ENCODE results near the gene DMRT3.
"Not testable (repeated sequence)": the region's sequence is repeated elsewhere in the genome, so short reads cannot be mapped to it uniquely, and the experiment has no call there.

The DMRT3 gene

GRCh38 chr9:995192-995591 is 18.7 kb downstream of the DMRT3 start:
- TF ChIP-seq JUND (IDR thresholded peaks at IDR 0.05; ENCODE audit: low read depth) = no peak
- DNase-seq (ENCODE audit: low read depth in 1 of 2, low spot score in 1 of 2) = no peak
- in situ Hi-C loops (cut with HindIII; ENCODE audit: low pct_unique_long_range_greater_than_20kb, low sequenced_read_pairs) = no loop called here

DNA sequence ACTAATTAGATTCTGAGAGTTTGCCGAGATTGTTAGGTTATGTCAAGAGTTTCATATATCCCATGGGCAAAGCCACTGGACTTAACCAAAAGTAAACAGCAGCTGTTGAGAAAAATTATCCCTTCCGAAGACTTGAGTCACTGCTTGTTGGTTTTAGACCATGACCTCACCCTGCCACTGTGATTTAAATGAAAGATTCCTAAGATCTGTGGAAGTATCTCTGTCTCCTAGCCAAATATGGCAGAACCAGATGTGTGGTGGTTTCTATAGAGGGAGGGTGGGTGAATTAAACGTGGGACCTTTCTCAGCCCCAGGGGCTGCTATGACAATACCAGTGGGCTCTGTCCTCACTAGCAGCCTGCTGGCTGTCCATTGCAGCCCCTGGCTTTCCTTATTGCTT is 19.3 kb downstream of the DMRT3 start:
- peak in 1 of 2 experiments; percentile 43 for DNase-seq (ENCODE audit: low read depth in 1 of 2, low spot score in 1 of 2)
- TF ChIP-seq JUND (IDR thresholded peaks at IDR 0.05; ENCODE audit: low read depth) = no peak
- in situ Hi-C loops (cut with HindIII; ENCODE audit: low pct_unique_long_range_greater_than_20kb, low sequenced_read_pairs) = no loop called here

DNA sequence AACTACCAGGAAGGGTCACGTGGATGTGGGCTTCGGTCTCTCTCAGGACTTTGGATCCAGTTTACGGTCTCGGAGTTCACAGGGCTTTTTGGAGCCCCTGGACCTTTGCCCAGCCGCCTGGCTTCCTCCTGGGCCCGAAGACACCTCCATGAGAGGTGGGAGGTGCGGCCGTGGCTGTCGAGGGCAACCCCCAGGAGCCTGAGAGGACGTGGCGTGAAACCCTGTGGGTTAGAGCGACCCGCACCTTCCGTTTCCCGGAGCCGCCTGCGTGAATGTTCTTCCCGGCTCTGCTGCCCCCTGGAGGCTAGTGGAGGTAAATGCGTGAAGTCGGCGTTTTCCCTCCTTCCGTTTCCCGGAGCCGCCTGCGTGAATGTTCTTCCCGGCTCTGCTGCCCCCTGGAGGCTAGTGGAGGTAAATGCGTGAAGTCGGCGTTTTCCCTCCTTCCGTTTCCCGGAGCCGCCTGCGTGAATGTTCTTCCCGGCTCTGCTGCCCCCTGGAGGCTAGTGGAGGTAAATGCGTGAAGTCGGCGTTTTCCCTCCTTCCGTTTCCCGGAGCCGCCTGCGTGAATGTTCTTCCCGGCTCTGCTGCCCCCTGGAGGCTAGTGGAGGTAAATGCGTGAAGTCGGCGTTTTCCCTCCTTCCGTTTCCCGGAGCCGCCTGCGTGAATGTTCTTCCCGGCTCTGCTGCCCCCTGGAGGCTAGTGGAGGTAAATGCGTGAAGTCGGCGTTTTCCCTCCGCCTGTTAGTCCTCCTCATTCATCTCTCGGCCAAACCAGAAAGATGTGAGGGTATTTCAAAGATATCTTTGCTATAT is 22.1 kb downstream of the DMRT3 start:
- in situ Hi-C loops (cut with HindIII; ENCODE audit: low pct_unique_long_range_greater_than_20kb, low sequenced_read_pairs); DNase-seq (ENCODE audit: low read depth in 1 of 2, low spot score in 1 of 2): not testable (repeated sequence)

DNA sequence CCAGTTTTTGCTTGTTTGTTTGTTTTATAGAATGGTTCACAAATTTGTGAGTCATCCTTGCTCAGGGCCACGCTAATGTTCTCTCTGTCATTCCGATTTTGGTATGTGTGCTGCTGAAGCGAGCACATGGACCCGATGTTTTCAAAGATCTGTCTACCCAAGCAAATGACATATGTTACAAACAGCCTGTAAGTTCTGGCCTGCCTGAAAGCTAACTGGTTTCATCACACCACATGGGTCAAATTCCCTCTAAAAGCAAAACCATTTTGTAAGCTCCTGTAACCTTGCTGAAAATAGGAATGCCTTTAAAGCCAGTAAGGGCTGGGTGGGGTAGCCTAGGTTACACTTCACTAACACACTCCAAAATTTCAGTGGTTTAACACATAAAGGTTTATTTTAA is 25.4 kb downstream of the DMRT3 start:
- DNase-seq (ENCODE audit: low read depth in 1 of 2, low spot score in 1 of 2) = no peak
- in situ Hi-C loops (cut with HindIII; ENCODE audit: low pct_unique_long_range_greater_than_20kb, low sequenced_read_pairs) = no loop called here

DNA sequence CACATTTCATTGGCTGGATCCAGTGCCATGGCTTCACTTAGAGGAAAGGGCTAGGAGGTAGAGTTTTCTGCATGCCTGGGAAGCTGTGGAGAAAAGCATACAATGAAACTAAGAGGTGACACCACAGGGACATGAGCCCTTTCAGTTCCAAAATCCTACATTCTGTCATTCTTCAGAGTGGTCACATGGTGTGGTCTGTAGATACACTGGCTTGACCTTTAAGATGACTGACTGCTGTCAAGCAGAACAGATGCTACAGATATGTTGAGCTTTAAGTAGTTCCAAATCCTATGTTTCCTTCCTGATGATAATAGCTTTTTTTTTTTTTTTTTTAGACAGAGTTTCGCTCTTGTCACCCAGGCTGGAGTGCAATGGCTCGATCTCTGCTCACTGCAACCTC is 26.2 kb downstream of the DMRT3 start:
- DNase-seq (ENCODE audit: low read depth in 1 of 2, low spot score in 1 of 2) = no peak
- in situ Hi-C loops (cut with HindIII; ENCODE audit: low pct_unique_long_range_greater_than_20kb, low sequenced_read_pairs) = no loop called here
- TF ChIP-seq JUND (IDR thresholded peaks at IDR 0.05; ENCODE audit: low read depth) = no peak

More for the DNA sequence above, 25.4 kb downstream of the DMRT3 start:
- no peak for TF ChIP-seq JUND (IDR thresholded peaks at IDR 0.05; ENCODE audit: low read depth)

DNA sequence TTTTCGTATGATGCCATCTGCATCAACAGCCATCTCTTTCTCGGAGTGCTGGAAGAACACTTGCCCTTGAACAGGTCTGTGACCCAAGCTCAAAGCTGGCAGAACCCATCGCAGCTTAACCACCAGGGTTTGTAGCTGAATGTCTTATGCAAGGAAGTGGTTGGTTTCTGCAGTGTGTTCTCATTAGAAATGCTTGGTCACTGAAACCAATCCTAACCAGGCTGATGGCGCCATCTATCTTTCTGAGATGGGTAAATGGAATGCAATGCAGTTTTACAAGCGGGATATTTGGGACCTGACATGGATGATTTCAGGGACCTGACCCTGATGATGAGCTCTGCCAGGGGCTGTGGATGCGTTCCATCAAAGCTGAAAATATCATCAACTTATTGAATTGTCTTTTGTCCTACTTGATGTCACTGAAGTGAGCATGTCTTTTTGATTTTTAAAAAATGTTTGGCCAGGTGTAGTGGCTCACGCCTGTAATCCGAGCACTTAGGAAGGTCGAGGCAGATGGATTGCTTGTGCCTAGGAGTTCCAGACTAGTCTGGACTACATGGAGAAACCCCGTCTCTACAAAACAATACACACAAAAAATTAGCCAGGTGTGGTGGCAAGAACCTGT is 28.7 kb downstream of the DMRT3 start:
- no peak for TF ChIP-seq JUND (IDR thresholded peaks at IDR 0.05; ENCODE audit: low read depth)
- DNase-seq (ENCODE audit: low read depth in 1 of 2, low spot score in 1 of 2) = peak in 1 of 2 experiments; percentile 73
- in situ Hi-C loops (cut with HindIII; ENCODE audit: low pct_unique_long_range_greater_than_20kb, low sequenced_read_pairs) = no loop called here

- in situ Hi-C loops (cut with HindIII; ENCODE audit: low pct_unique_long_range_greater_than_20kb, low sequenced_read_pairs) = no loop called here
- DNase-seq (ENCODE audit: low read depth in 1 of 2, low spot score in 1 of 2) = peak in 1 of 2 experiments; percentile 36
- no peak for TF ChIP-seq JUND (IDR thresholded peaks at IDR 0.05; ENCODE audit: low read depth)
Measured at GRCh38 chr9:1007312-1007711, 30.9 kb downstream of the DMRT3 start.

- no peak for DNase-seq (ENCODE audit: low read depth in 1 of 2, low spot score in 1 of 2)
- in situ Hi-C loops (cut with HindIII; ENCODE audit: low pct_unique_long_range_greater_than_20kb, low sequenced_read_pairs) = no loop called here
- TF ChIP-seq JUND (IDR thresholded peaks at IDR 0.05; ENCODE audit: low read depth) = no peak
Measured at GRCh38 chr9:1008216-1008615, 31.8 kb downstream of the DMRT3 start.

GRCh38 chr9:1009101-1009707 is 32.7 kb downstream of the DMRT3 start:
- in situ Hi-C loops (cut with HindIII; ENCODE audit: low pct_unique_long_range_greater_than_20kb, low sequenced_read_pairs) = no loop called here
- no peak for TF ChIP-seq JUND (IDR thresholded peaks at IDR 0.05; ENCODE audit: low read depth)
- peak; percentile 12 to 83 for DNase-seq (ENCODE audit: low read depth in 1 of 2, low spot score in 1 of 2)

GRCh38 chr9:1013021-1013420 is 36.6 kb downstream of the DMRT3 start:
- no peak for TF ChIP-seq JUND (IDR thresholded peaks at IDR 0.05; ENCODE audit: low read depth)
- no peak for DNase-seq (ENCODE audit: low read depth in 1 of 2, low spot score in 1 of 2)
- in situ Hi-C loops (cut with HindIII; ENCODE audit: low pct_unique_long_range_greater_than_20kb, low sequenced_read_pairs) = no loop called here

DNA sequence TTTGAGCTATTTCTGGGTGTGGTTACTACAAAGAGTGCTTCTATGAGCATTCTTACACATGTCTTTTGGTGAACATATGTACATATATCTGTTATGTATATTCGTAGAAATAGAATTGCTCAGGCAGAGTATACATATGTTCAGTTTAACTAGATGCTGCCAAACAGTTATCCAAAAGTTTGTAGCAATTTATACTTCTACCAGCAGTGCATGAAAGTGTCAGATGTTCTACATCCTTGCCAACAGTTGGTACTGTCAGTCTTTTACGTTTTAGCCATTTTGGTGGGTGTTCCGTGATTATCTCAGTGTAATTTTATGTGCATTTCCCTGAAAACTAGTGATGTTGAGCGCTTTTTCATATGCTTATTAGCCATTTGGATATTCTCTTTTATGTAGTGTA is 37.8 kb downstream of the DMRT3 start:
- no peak for TF ChIP-seq JUND (IDR thresholded peaks at IDR 0.05; ENCODE audit: low read depth)
- DNase-seq (ENCODE audit: low read depth in 1 of 2, low spot score in 1 of 2) = no peak
- in situ Hi-C loops (cut with HindIII; ENCODE audit: low pct_unique_long_range_greater_than_20kb, low sequenced_read_pairs) = no loop called here

DNA sequence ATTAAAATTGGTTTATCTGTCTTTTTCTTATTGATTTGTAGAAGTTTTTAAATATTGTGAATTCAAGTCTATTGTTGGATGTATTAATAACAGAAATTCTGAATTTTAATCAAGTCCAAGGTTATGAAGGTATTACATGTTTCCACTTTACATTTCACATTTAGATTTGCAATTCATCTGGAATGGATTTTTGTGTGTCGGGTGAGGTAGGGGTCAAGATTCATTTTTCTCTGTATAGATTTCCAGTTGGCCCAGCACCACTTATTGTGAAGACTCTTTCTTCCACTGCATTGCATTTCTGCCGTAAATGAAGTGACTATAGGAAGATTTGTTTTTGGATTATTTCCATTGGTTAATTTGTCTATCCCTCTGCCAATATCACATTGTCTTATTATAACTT is 38.2 kb downstream of the DMRT3 start:
- TF ChIP-seq JUND (IDR thresholded peaks at IDR 0.05; ENCODE audit: low read depth) = no peak
- DNase-seq (ENCODE audit: low read depth in 1 of 2, low spot score in 1 of 2) = no peak
- in situ Hi-C loops (cut with HindIII; ENCODE audit: low pct_unique_long_range_greater_than_20kb, low sequenced_read_pairs) = no loop called here

- DNase-seq (ENCODE audit: low read depth in 1 of 2, low spot score in 1 of 2) = peak in 1 of 2 experiments; percentile 31
- no peak for TF ChIP-seq JUND (IDR thresholded peaks at IDR 0.05; ENCODE audit: low read depth)
- in situ Hi-C loops (cut with HindIII; ENCODE audit: low pct_unique_long_range_greater_than_20kb, low sequenced_read_pairs) = no loop called here
Measured at GRCh38 chr9:1018121-1018520, 41.7 kb downstream of the DMRT3 start.

Data from T47D (cell line).